ENCODE data around the gene CNTN4. TPM values are rescaled to one million over a fixed set of nuclear protein-coding genes. Genes with fewer than 3 reads are reported as not detected.

CNTN4 gene
- total and polyA plus RNA-seq, 7 donors = 0.17 to 3.2 (median 0.42) TPM

- H3K36me3 ChIP-seq (ENCODE audit: insufficient read depth in 1 of 2, low read depth in 1 of 2) = no peaks in the 10 kb centered on the region
- no peaks in the 10 kb centered on the region for H3K4me1 ChIP-seq
- no peak for TF ChIP-seq CTCF (IDR thresholded peaks at IDR 0.05)
- 72 to 78% (median 75%) methylated on average over 3 of the region's 3 CpGs for WGBS, 3 donors
- H3K27ac ChIP-seq = no peak overlapping the region
- no peak for DNase-seq
- ATAC-seq = no peak
- H3K4me3 ChIP-seq = no peak overlapping the region
- intact Hi-C loops (cut with DNase I) = no loop called here
- H3K9me3 ChIP-seq = no peaks in the 10 kb centered on the region
- no peaks in the 10 kb centered on the region for H3K27me3 ChIP-seq (ENCODE audit: insufficient read depth in 3 of 3, low read length in 2 of 3)
Measured at GRCh38 chr3:2597615-2598014, 498.9 kb downstream of the CNTN4 start.

GRCh38 chr3:2599471-2599870 lies 500.8 kb downstream of the CNTN4 start:
- Histone ChIP-seq H3K27ac (no peak overlapping the region), H3K36me3 (ENCODE audit: insufficient read depth in 1 of 2, low read depth in 1 of 2) (no peaks in the 10 kb centered on the region), H3K9me3 (no peaks in the 10 kb centered on the region), H3K27me3 (ENCODE audit: insufficient read depth in 3 of 3, low read length in 2 of 3) (no peaks in the 10 kb centered on the region), H3K4me3 (no peak overlapping the region), H3K4me1 (no peaks in the 10 kb centered on the region)
- WGBS, 3 donors = 73 to 82% (median 76%) methylated on average over 1 of the region's 1 CpG
- TF ChIP-seq CTCF (IDR thresholded peaks at IDR 0.05) = no peak
- DNase-seq (no peak), ATAC-seq (no peak)
- intact Hi-C loops (cut with DNase I) = no loop called here

- ATAC-seq = no peak
Measured at GRCh38 chr3:2603692-2604289, 505.1 kb downstream of the CNTN4 start.

GRCh38 chr3:2614578-2614977 lies 515.9 kb downstream of the CNTN4 start:
- H3K4me3 ChIP-seq = no peak overlapping the region
- no peaks in the 10 kb centered on the region for H3K9me3 ChIP-seq
- ATAC-seq = no peak
- intact Hi-C loops (cut with DNase I) = no loop called here
- H3K27me3 ChIP-seq (ENCODE audit: insufficient read depth in 3 of 3, low read length in 2 of 3) = no peaks in the 10 kb centered on the region
- 92 to 95% (median 95%) methylated on average over 3 of the region's 3 CpGs for WGBS, 3 donors
- no peaks in the 10 kb centered on the region for H3K4me1 ChIP-seq
- no peak for DNase-seq
- no peak overlapping the region for H3K27ac ChIP-seq
- no peaks in the 10 kb centered on the region for H3K36me3 ChIP-seq (ENCODE audit: insufficient read depth in 1 of 2, low read depth in 1 of 2)
- no peak for TF ChIP-seq CTCF (IDR thresholded peaks at IDR 0.05)

More at GRCh38 chr3:2603692-2604289, 505.1 kb downstream of the CNTN4 start:
- no peak for DNase-seq
- H3K36me3 ChIP-seq (ENCODE audit: insufficient read depth in 1 of 2, low read depth in 1 of 2) = no peaks in the 10 kb centered on the region
- no peaks in the 10 kb centered on the region for H3K27me3 ChIP-seq (ENCODE audit: insufficient read depth in 3 of 3, low read length in 2 of 3)
- no peak overlapping the region for H3K27ac ChIP-seq
- H3K4me3 ChIP-seq = no peak overlapping the region
- WGBS, 3 donors = 47 to 54% (median 51%) methylated on average over 5 of the region's 5 CpGs
- no peak for TF ChIP-seq CTCF (IDR thresholded peaks at IDR 0.05)
- no peaks in the 10 kb centered on the region for H3K4me1 ChIP-seq
- intact Hi-C loops (cut with DNase I) = no loop called here
- H3K9me3 ChIP-seq = no peaks in the 10 kb centered on the region

- DNase-seq = no peak
- Histone ChIP-seq H3K27me3 (ENCODE audit: insufficient read depth in 3 of 3, low read length in 2 of 3) (no peaks in the 10 kb centered on the region), H3K36me3 (ENCODE audit: insufficient read depth in 1 of 2, low read depth in 1 of 2) (no peaks in the 10 kb centered on the region), H3K4me3 (no peak overlapping the region), H3K4me1 (no peaks in the 10 kb centered on the region), H3K9me3 (no peaks in the 10 kb centered on the region), H3K27ac (no peak overlapping the region)
- no peak for ATAC-seq
- no peak for TF ChIP-seq CTCF (IDR thresholded peaks at IDR 0.05)
- intact Hi-C loops (cut with DNase I) = no loop called here
Measured at GRCh38 chr3:2615080-2615479, 516.4 kb downstream of the CNTN4 start.

Data from psoas muscle (tissue), 8 donors.